ENCODE measurements around the gene TANC1.

The TANC1 gene

DNA sequence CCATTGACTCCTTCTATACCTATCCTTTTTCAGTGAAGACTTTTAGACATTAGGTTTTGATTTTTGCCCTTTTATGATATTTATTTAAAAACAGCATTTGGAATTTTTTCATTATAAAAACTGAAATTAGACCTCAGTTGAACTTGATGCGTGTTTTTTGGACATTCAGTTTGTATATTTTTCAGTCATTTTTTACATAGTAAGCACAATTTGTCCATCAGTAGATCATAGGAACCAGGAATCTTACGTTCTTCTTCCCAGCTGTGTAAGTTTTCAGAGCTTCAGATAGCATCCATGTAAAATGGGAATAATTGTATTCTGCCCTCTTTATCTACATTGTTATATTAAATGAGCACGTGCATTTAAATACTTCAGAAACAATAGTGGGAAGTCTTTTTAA, 208.9 kb downstream of the TANC1 start:
- H3K9me3 ChIP-seq: no peaks in the 10 kb centered on the region
- no peak overlapping the region for H3K27ac ChIP-seq
- no peaks in the 10 kb centered on the region for H3K4me1 ChIP-seq
- intact Hi-C loops (cut with DNase I; ENCODE audit: low total_unique reads): no loop called here
- TF ChIP-seq, protein P1, sequence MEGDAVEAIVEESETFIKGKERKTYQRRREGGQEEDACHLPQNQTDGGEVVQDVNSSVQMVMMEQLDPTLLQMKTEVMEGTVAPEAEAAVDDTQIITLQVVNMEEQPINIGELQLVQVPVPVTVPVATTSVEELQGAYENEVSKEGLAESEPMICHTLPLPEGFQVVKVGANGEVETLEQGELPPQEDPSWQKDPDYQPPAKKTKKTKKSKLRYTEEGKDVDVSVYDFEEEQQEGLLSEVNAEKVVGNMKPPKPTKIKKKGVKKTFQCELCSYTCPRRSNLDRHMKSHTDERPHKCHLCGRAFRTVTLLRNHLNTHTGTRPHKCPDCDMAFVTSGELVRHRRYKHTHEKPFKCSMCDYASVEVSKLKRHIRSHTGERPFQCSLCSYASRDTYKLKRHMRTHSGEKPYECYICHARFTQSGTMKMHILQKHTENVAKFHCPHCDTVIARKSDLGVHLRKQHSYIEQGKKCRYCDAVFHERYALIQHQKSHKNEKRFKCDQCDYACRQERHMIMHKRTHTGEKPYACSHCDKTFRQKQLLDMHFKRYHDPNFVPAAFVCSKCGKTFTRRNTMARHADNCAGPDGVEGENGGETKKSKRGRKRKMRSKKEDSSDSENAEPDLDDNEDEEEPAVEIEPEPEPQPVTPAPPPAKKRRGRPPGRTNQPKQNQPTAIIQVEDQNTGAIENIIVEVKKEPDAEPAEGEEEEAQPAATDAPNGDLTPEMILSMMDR (IDR thresholded peaks at IDR 0.05): no peak
- peaks cover 25 to 81% (median 81%) of the 10 kb centered on the region in 3 donors for H3K36me3 ChIP-seq
- no peaks in the 10 kb centered on the region for H3K27me3 ChIP-seq
- H3K4me3 ChIP-seq: no peak overlapping the region
- DNase-seq: no peak

DNA sequence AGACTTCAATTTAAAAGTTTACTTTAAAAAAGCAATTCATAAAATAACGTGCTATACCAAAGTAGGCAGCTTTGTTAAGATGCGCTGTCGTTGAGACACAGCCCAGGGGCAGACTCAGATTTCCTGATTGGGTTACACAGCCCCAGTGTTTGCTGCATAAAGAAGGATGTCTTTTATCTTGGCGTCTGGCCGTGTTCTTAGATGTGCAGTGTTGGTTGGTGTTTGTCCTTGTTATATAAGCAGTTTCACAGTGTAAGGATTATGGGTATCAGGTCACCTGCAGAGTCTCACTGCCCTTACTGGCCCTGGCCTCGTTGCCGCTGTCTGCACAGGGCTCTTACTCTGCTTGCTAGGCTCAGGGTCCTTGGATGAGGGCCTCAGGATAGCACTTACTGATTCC, 209.5 kb downstream of the TANC1 start:
- no peak overlapping the region for H3K4me3 ChIP-seq
- no peak overlapping the region for H3K27ac ChIP-seq
- TF ChIP-seq, protein P1 (IDR thresholded peaks at IDR 0.05): no peak
- H3K36me3 ChIP-seq: peaks cover 25 to 75% (median 75%) of the 10 kb centered on the region in 3 donors
- H3K9me3 ChIP-seq: no peaks in the 10 kb centered on the region
- H3K27me3 ChIP-seq: no peaks in the 10 kb centered on the region
- DNase-seq: no peak
- intact Hi-C loops (cut with DNase I; ENCODE audit: low total_unique reads): no loop called here
- H3K4me1 ChIP-seq: no peaks in the 10 kb centered on the region

DNA sequence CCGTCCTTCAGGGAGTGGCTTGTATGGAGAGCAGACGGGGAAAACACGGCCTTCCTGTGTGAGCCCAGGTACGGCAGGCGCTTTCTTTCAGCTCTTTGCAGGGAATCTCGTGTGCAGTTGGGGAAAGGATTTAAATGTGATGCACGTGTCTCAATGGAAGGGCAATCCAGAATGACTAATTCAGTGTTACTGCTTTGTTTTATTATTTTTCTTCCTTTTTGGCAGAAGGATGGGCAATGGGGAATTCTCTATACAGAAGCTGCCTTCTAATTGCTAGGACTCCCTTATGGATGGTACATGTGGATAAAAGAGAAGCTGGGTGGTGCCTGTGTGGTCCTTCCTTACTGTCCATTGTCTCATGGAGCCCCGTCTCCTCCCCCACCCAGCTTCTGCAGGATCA, 210.7 kb downstream of the TANC1 start:
- H3K36me3 ChIP-seq: peaks cover 25 to 69% (median 65%) of the 10 kb centered on the region in 3 donors
- H3K27ac ChIP-seq: no peak overlapping the region
- no peaks in the 10 kb centered on the region for H3K27me3 ChIP-seq
- DNase-seq: no peak
- TF ChIP-seq, protein P1 (IDR thresholded peaks at IDR 0.05): no peak
- intact Hi-C loops (cut with DNase I; ENCODE audit: low total_unique reads): no loop called here
- H3K9me3 ChIP-seq: no peaks in the 10 kb centered on the region
- H3K4me1 ChIP-seq: no peaks in the 10 kb centered on the region
- H3K4me3 ChIP-seq: no peak overlapping the region

DNA sequence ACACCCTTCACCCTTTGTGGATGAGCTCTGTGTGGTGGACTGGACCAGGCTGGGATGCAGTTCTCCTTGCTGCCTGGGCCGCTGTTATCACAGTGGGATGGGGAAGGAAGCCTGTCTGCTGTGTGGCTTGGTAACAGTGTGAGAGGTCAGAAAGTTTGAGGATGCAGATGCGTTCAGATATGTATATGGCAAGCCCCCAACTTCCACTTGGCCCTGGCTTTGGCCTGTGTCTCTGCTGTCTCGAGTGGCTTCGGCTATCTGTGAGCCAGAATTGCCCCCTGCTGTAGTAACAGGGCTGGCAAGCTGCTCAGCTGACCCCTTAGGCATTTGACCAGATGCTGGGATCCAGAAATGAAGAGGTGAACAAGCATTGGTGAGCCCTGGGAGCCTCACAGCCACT, 211.3 kb downstream of the TANC1 start:
- H3K27ac ChIP-seq: no peak overlapping the region
- no peak overlapping the region for H3K4me3 ChIP-seq
- H3K27me3 ChIP-seq: no peaks in the 10 kb centered on the region
- intact Hi-C loops (cut with DNase I; ENCODE audit: low total_unique reads): no loop called here
- H3K4me1 ChIP-seq: no peaks in the 10 kb centered on the region
- DNase-seq: no peak
- no peaks in the 10 kb centered on the region for H3K9me3 ChIP-seq
- H3K36me3 ChIP-seq: peaks cover 25 to 66% (median 59%) of the 10 kb centered on the region in 3 donors
- TF ChIP-seq, protein P1 (IDR thresholded peaks at IDR 0.05): no peak

DNA sequence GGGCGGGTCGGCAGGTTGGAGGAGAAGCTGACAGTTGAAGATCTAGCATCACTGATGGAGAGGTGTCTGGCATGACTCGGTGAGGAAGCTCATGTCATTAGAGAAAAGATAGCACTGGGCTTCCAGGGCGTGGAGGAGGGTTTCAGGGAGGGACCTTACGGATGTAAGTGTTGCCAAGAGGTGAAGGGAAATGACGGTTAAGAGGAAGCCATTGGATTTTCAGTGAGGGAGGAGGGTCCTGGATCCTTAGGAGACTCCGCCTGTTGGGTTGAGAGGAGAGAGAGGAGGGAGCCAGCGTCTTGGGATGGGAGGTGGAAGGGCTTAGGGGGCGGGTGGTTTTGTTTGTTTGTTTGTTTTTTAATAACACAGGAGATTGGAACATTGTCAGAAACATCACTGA, 214.9 kb downstream of the TANC1 start:
- Histone ChIP-seq H3K27me3 (no peaks in the 10 kb centered on the region), H3K9me3 (no peaks in the 10 kb centered on the region), H3K4me1 (no peaks in the 10 kb centered on the region), H3K27ac (no peak overlapping the region), H3K4me3 (no peak overlapping the region), H3K36me3 (peaks cover 27 to 80% (median 39%) of the 10 kb centered on the region in 3 donors)
- TF ChIP-seq, protein P1 (IDR thresholded peaks at IDR 0.05): no peak
- intact Hi-C loops (cut with DNase I; ENCODE audit: low total_unique reads): no loop called here
- no peak for DNase-seq

All from tibial artery (tissue), 4 donors.